Measurements from ENCODE around the gene SYNE4.
"Not testable (repeated sequence)": the region's sequence is repeated elsewhere in the genome, so short reads cannot be mapped to it uniquely, and the experiment has no call there.

SYNE4 gene

GRCh38 chr19:36047835-36048234, 39.2 kb upstream of the SYNE4 start:
- DNase-seq (ENCODE audit: low read depth), result no peak
- H3K4me3 ChIP-seq (ENCODE audit: low read depth, low read length), result no peak overlapping the region
- no peak for TF ChIP-seq CTCF (conservative IDR thresholded peaks at IDR 0.05; ENCODE audit: low read depth, low read length)

GRCh38 chr19:36046443-36047050, 37.9 kb upstream of the SYNE4 start:
- TF ChIP-seq CTCF (conservative IDR thresholded peaks at IDR 0.05; ENCODE audit: low read depth, low read length), result no peak
- DNase-seq (ENCODE audit: low read depth), result peak; percentile 40
- H3K4me3 ChIP-seq (ENCODE audit: low read depth, low read length), result no peak overlapping the region

GRCh38 chr19:36043952-36044351, 35.3 kb upstream of the SYNE4 start:
- TF ChIP-seq CTCF (conservative IDR thresholded peaks at IDR 0.05; ENCODE audit: low read depth, low read length), result no peak
- DNase-seq (ENCODE audit: low read depth), result no peak
- H3K4me3 ChIP-seq (ENCODE audit: low read depth, low read length), result no peak overlapping the region

GRCh38 chr19:36041831-36042230, 33.2 kb upstream of the SYNE4 start:
- TF ChIP-seq CTCF (conservative IDR thresholded peaks at IDR 0.05; ENCODE audit: low read depth, low read length), result no peak
- no peak overlapping the region for H3K4me3 ChIP-seq (ENCODE audit: low read depth, low read length)
- peak; percentile 94 for DNase-seq (ENCODE audit: low read depth)

GRCh38 chr19:36041092-36041491, 32.5 kb upstream of the SYNE4 start:
- DNase-seq (ENCODE audit: low read depth); H3K4me3 ChIP-seq (ENCODE audit: low read depth, low read length): not testable (repeated sequence)

- H3K4me3 ChIP-seq (ENCODE audit: low read depth, low read length), result no peak overlapping the region
- no peak for TF ChIP-seq CTCF (conservative IDR thresholded peaks at IDR 0.05; ENCODE audit: low read depth, low read length)
- DNase-seq (ENCODE audit: low read depth), result no peak
Measured at GRCh38 chr19:36040495-36040894, 31.9 kb upstream of the SYNE4 start.

GRCh38 chr19:36032251-36033104, 23.9 kb upstream of the SYNE4 start, which contains the start of gene CLIP3:
CLIP3 (minus strand) TSS chr19:36032873; CDS start chr19:36032357, 516 bp downstream.
- DNase-seq (ENCODE audit: low read depth), result peak; percentile 71
- TF ChIP-seq CTCF (conservative IDR thresholded peaks at IDR 0.05; ENCODE audit: low read depth, low read length), result peak; percentile 11
- peak within 1 kb of the TSS; percentile 89 for H3K4me3 ChIP-seq (ENCODE audit: low read depth, low read length)

Measured in choroid plexus epithelial cell (primary cell).